Neuronal stem cell (in vitro differentiated cells): Measurements from ENCODE around the gene MT1X.

Experiments used
- DNase-seq: peaks from one replicate; pipeline ENCODE4 v3.0.0-alpha.2; 2013; ENCODE audit warnings: low spot score
- H2AFZ ChIP-seq: one replicate; pipeline ENCODE4 v1.6.1; 2013; ENCODE audit warnings: mild to moderate bottlenecking, low read length, inconsistent platforms
- H2AK5ac ChIP-seq: 2 replicates; pipeline ENCODE4 v1.6.1; 2013; ENCODE audit warnings: low read depth, mild to moderate bottlenecking, inconsistent platforms, low read length, moderate library complexity, mixed read lengths
- H2BK120ac ChIP-seq: 2 replicates; pipeline ENCODE4 v1.6.1; 2013; ENCODE audit warnings: low read depth, mild to moderate bottlenecking, inconsistent platforms, low read length, moderate library complexity, mixed read lengths
- H2BK12ac ChIP-seq: one replicate; pipeline ENCODE4 v1.6.1; 2013; ENCODE audit warnings: low read length, inconsistent platforms
- H2BK15ac ChIP-seq: 2 replicates; pipeline ENCODE4 v1.6.1; 2013; ENCODE audit warnings: mild to moderate bottlenecking, low read length, inconsistent platforms, mixed read lengths
- H2BK5ac ChIP-seq: one replicate; pipeline ENCODE4 v1.6.1; 2013; ENCODE audit warnings: inconsistent platforms, mild to moderate bottlenecking, low read length, moderate library complexity
- H3K14ac ChIP-seq: one replicate; pipeline ENCODE4 v1.6.1; 2013; ENCODE audit warnings: low read length, inconsistent platforms
- H3K18ac ChIP-seq: 2 replicates; pipeline ENCODE4 v1.6.1; 2013; ENCODE audit warnings: low read length, inconsistent platforms
- H3K23ac ChIP-seq: 2 replicates; pipeline ENCODE4 v1.6.1; 2013; ENCODE audit warnings: low read depth, mild to moderate bottlenecking, mixed read lengths, low read length, inconsistent platforms; ENCODE audit not compliant: poor library complexity
- H3K27ac ChIP-seq: replicated peaks from 3 replicates; pipeline ENCODE4 v1.5.1; 2013; ENCODE audit warnings: low read length, inconsistent platforms
- H3K27me3 ChIP-seq, 3 experiments: 2 replicates each; pipeline ENCODE4 v1.6.1; 2013; ENCODE audit warnings: low read length in 3 of 3, mild to moderate bottlenecking in 2 of 3, inconsistent platforms in 1 of 3, low read depth in 1 of 3, mixed read lengths in 1 of 3, moderate library complexity in 1 of 3; ENCODE audit not compliant: control insufficient read depth in 3 of 3, insufficient read depth in 3 of 3
- H3K36me3 ChIP-seq, 2 donors: replicated peaks in 1 of 2; 2 replicates each; pipeline ENCODE4 v1.6.1; 2013; ENCODE audit warnings: low read length in 2 of 2; ENCODE audit not compliant: control insufficient read depth in 2 of 2, insufficient read depth in 2 of 2
- H3K4ac ChIP-seq: 2 replicates; pipeline ENCODE4 v1.6.1; 2013; ENCODE audit warnings: inconsistent platforms, mild to moderate bottlenecking, low read length, moderate library complexity
- H3K4me1 ChIP-seq, 2 donors: 1 replicate in 1 of 2; 2 replicates in 1 of 2; pipeline ENCODE4 v1.6.1; 2013; ENCODE audit warnings: low read length in 2 of 2, low read depth in 1 of 2; ENCODE audit not compliant: control insufficient read depth in 2 of 2, insufficient read depth in 1 of 2
- H3K4me2 ChIP-seq: one replicate; pipeline ENCODE4 v1.6.1; 2013; ENCODE audit warnings: mild to moderate bottlenecking, low read length, inconsistent platforms; ENCODE audit not compliant: insufficient read depth, poor library complexity, severe bottlenecking
- H3K4me3 ChIP-seq, 2 donors: 2 replicates each; pipeline ENCODE4 v1.5.1; 2013; ENCODE audit warnings: low read length in 2 of 2, mild to moderate bottlenecking in 2 of 2, inconsistent platforms in 1 of 2, moderate library complexity in 1 of 2
- H3K79me1 ChIP-seq: one replicate; pipeline ENCODE4 v1.6.1; 2013; ENCODE audit warnings: low read depth, mild to moderate bottlenecking, inconsistent platforms, low read length, moderate library complexity
- H3K9ac ChIP-seq: one replicate; pipeline ENCODE4 v1.6.1; 2013; ENCODE audit warnings: mild to moderate bottlenecking, low read depth, low read length, inconsistent platforms; ENCODE audit not compliant: poor library complexity
- H3K9me3 ChIP-seq, 2 donors: replicated peaks in 1 of 2; 2 replicates each; pipeline versions ENCODE3 to v1.6.1; 2013; ENCODE audit warnings: low read length in 2 of 2, mild to moderate bottlenecking in 2 of 2, inconsistent platforms in 1 of 2, low read depth in 1 of 2, mixed read lengths in 1 of 2, moderate library complexity in 1 of 2; ENCODE audit not compliant: control insufficient read depth in 2 of 2, insufficient read depth in 1 of 2
- H4K8ac ChIP-seq: one replicate; pipeline ENCODE4 v1.6.1; 2013; ENCODE audit warnings: low read depth, mild to moderate bottlenecking, inconsistent platforms, low read length, moderate library complexity
- H4K91ac ChIP-seq: one replicate; pipeline ENCODE4 v1.6.1; 2013; ENCODE audit warnings: low read length, low read depth, mild to moderate bottlenecking, inconsistent platforms; ENCODE audit not compliant: poor library complexity
- WGBS, 2 donors: extraction: QIAGEN DNeasy Blood & Tissue Kit; methylation state at CpG; one replicate each; pipeline ENCODE4 v1.1.7; 2013; ENCODE audit warnings: missing lambda C conversion rate in 2 of 2, mixed read lengths in 1 of 2; ENCODE audit not compliant: insufficient read length in 2 of 2, insufficient replicate concordance in 1 of 2; ENCODE audit errors: extremely low coverage in 2 of 2; 5-methylcytosine and 5-hydroxymethylcytosine counted together

MT1X gene

GRCh38 chr16:56702836-56703235 lies 20.6 kb downstream of the MT1X start:
- Histone ChIP-seq H3K4me2 (no peak overlapping the region), H2AK5ac (no peak overlapping the region), H3K79me1 (no peaks in the 10 kb centered on the region), H3K36me3 (no peaks in the 10 kb centered on the region), H2BK120ac (no peak overlapping the region), H4K91ac (no peak overlapping the region), H4K8ac (no peak overlapping the region), H3K23ac (no peak overlapping the region), H3K18ac (no peak overlapping the region), H3K14ac (no peak overlapping the region), H3K4me3 (no peak overlapping the region), H3K27ac (no peak overlapping the region), H2AFZ (peak overlapping the region; percentile 77), H3K4ac (no peak overlapping the region), H3K4me1 (peaks cover 0 to 5% of the 10 kb centered on the region in 2 donors), H3K9ac (no peak overlapping the region), H2BK5ac (no peak overlapping the region), H2BK12ac (no peak overlapping the region), H3K9me3 (peaks cover 0 to 2% of the 10 kb centered on the region in 2 donors), H3K27me3 (peaks cover 0 to 8% (median 0%) of the 10 kb centered on the region in 3 experiments), H2BK15ac (no peak overlapping the region)
- no CpG with 5 or more reads among the region's 5 CpGs for WGBS, 2 donors
- no peak for DNase-seq

- Histone ChIP-seq H2BK12ac (no peak overlapping the region), H2BK120ac (no peak overlapping the region), H2AK5ac (no peak overlapping the region), H3K23ac (no peak overlapping the region), H3K9ac (no peak overlapping the region), H4K91ac (no peak overlapping the region), H2AFZ (no peak overlapping the region), H4K8ac (no peak overlapping the region), H3K4me1 (peaks cover 0 to 1% of the 10 kb centered on the region in 2 donors), H3K18ac (no peak overlapping the region), H2BK15ac (no peak overlapping the region), H3K79me1 (no peaks in the 10 kb centered on the region), H3K14ac (no peak overlapping the region), H3K27me3 (peaks cover 0 to 24% (median 0%) of the 10 kb centered on the region in 3 experiments), H3K27ac (no peak overlapping the region), H3K9me3 (no peaks in the 10 kb centered on the region), H3K4ac (no peak overlapping the region), H3K4me2 (no peak overlapping the region), H3K36me3 (no peaks in the 10 kb centered on the region), H2BK5ac (no peak overlapping the region), H3K4me3 (no peak overlapping the region)
- WGBS, 2 donors = no CpG with 5 or more reads among the region's 13 CpGs
- no peak for DNase-seq
Observed at GRCh38 chr16:56708525-56709442, 26.5 kb downstream of the MT1X start.

GRCh38 chr16:56709443-56710040 lies 27.3 kb downstream of the MT1X start:
- Histone ChIP-seq H3K18ac (no peak overlapping the region), H2BK120ac (no peak overlapping the region), H3K14ac (no peak overlapping the region), H3K36me3 (no peaks in the 10 kb centered on the region), H2BK15ac (no peak overlapping the region), H4K91ac (no peak overlapping the region), H3K79me1 (no peaks in the 10 kb centered on the region), H3K4me2 (no peak overlapping the region), H3K4me3 (no peak overlapping the region), H2BK12ac (no peak overlapping the region), H3K27me3 (peaks cover 0 to 24% (median 0%) of the 10 kb centered on the region in 3 experiments), H2BK5ac (no peak overlapping the region), H3K27ac (no peak overlapping the region), H3K9ac (no peak overlapping the region), H3K9me3 (no peaks in the 10 kb centered on the region), H4K8ac (no peak overlapping the region), H3K4ac (no peak overlapping the region), H3K23ac (no peak overlapping the region), H3K4me1 (peaks cover 0 to 1% of the 10 kb centered on the region in 2 donors), H2AK5ac (no peak overlapping the region), H2AFZ (no peak overlapping the region)
- WGBS, 2 donors = no CpG with 5 or more reads among the region's 4 CpGs
- DNase-seq = no peak

GRCh38 chr16:56710181-56710737 lies 28.0 kb downstream of the MT1X start:
- H4K8ac ChIP-seq = no peak overlapping the region
- H2BK120ac ChIP-seq = no peak overlapping the region
- no peak overlapping the region for H2BK5ac ChIP-seq
- no peak overlapping the region for H3K27ac ChIP-seq
- DNase-seq = no peak
- H2AK5ac ChIP-seq = no peak overlapping the region
- no CpG with 5 or more reads among the region's 3 CpGs for WGBS, 2 donors
- H3K9me3 ChIP-seq = no peaks in the 10 kb centered on the region
- H3K79me1 ChIP-seq = no peaks in the 10 kb centered on the region
- H2BK15ac ChIP-seq = no peak overlapping the region
- H3K27me3 ChIP-seq = peaks cover 0 to 24% (median 0%) of the 10 kb centered on the region in 3 experiments
- no peak overlapping the region for H3K23ac ChIP-seq
- no peak overlapping the region for H3K4ac ChIP-seq
- peaks cover 0 to 1% of the 10 kb centered on the region in 2 donors for H3K4me1 ChIP-seq
- H3K36me3 ChIP-seq = no peaks in the 10 kb centered on the region
- no peak overlapping the region for H3K18ac ChIP-seq
- no peak overlapping the region for H3K4me2 ChIP-seq
- H2AFZ ChIP-seq = no peak overlapping the region
- no peak overlapping the region for H3K4me3 ChIP-seq
- peak overlapping the region; percentile 18 for H2BK12ac ChIP-seq
- H4K91ac ChIP-seq = no peak overlapping the region
- no peak overlapping the region for H3K14ac ChIP-seq
- no peak overlapping the region for H3K9ac ChIP-seq
